GM12892 (cell line): ENCODE results near the gene VPS50.
A peak's percentile ranks its signal among the peaks of the same experiment; 100 is the strongest.

Source experiments
- DNase-seq: peaks from one replicate; pipeline ENCODE4 v3.0.0; 2011; ENCODE audit not compliant: insufficient read length
- FAIRE-seq: peaks from 2 replicates; lab custom pipeline; 2011; peaks lifted over from hg19 to GRCh38; lab: Jason Lieb, UNC
- POLR2A ChIP-seq: IDR thresholded peaks from 2 replicates; pipeline ENCODE4 v1.6.1; 2011; ENCODE audit warnings: low read depth, low read length, control low read depth
- POLR2AphosphoS5 ChIP-seq: IDR thresholded peaks from 2 replicates; pipeline ENCODE4 v1.6.1; 2011; ENCODE audit warnings: low read depth, low read length, control low read depth
- TAF1 ChIP-seq: IDR thresholded peaks from 2 replicates; pipeline ENCODE4 v1.6.1; 2011; ENCODE audit warnings: low read depth, mild to moderate bottlenecking, control low read depth, low read length, borderline replicate concordance

VPS50 gene

GRCh38 chr7:93245525-93246432 lies 13.6 kb downstream of the VPS50 start:
- FAIRE-seq (no peak), DNase-seq (no peak)
- TF ChIP-seq POLR2AphosphoS5 (no peak), POLR2A (no peak), TAF1 (no peak)

- FAIRE-seq, result no peak
- no peak for DNase-seq
- TF ChIP-seq POLR2A, result no peak
- no peak for TF ChIP-seq POLR2AphosphoS5
- TF ChIP-seq TAF1, result no peak
Observed at GRCh38 chr7:93249491-93250148, 17.5 kb downstream of the VPS50 start.

GRCh38 chr7:93258661-93259060 lies 26.5 kb downstream of the VPS50 start:
- FAIRE-seq, result no peak
- TF ChIP-seq POLR2A, result no peak
- no peak for TF ChIP-seq TAF1
- no peak for TF ChIP-seq POLR2AphosphoS5
- DNase-seq, result no peak

GRCh38 chr7:93262535-93262934 lies 30.4 kb downstream of the VPS50 start:
- FAIRE-seq (no peak), DNase-seq (no peak)
- TF ChIP-seq TAF1, result no peak
- no peak for TF ChIP-seq POLR2AphosphoS5
- no peak for TF ChIP-seq POLR2A

GRCh38 chr7:93265220-93265619 lies 33.1 kb downstream of the VPS50 start:
- no peak for FAIRE-seq
- no peak for TF ChIP-seq POLR2A
- no peak for TF ChIP-seq TAF1
- no peak for TF ChIP-seq POLR2AphosphoS5
- no peak for DNase-seq

- DNase-seq (no peak), FAIRE-seq (peak; percentile 51)
- TF ChIP-seq POLR2A (no peak), POLR2AphosphoS5 (no peak), TAF1 (no peak)
Observed at GRCh38 chr7:93279541-93279940, 47.4 kb downstream of the VPS50 start.

- TF ChIP-seq POLR2AphosphoS5 (no peak), POLR2A (no peak), TAF1 (no peak)
- FAIRE-seq, result no peak
- DNase-seq, result no peak
Observed at GRCh38 chr7:93284908-93285307, 52.7 kb downstream of the VPS50 start.

- TF ChIP-seq POLR2A (no peak), TAF1 (no peak), POLR2AphosphoS5 (no peak)
- FAIRE-seq, result no peak
- no peak for DNase-seq
Observed at GRCh38 chr7:93293229-93293628, 61.1 kb downstream of the VPS50 start.

GRCh38 chr7:93298206-93298605 lies 66.0 kb downstream of the VPS50 start:
- FAIRE-seq (no peak), DNase-seq (no peak)
- no peak for TF ChIP-seq POLR2AphosphoS5
- no peak for TF ChIP-seq POLR2A
- no peak for TF ChIP-seq TAF1

GRCh38 chr7:93298671-93299070 lies 66.5 kb downstream of the VPS50 start:
- TF ChIP-seq POLR2AphosphoS5, result no peak
- no peak for TF ChIP-seq TAF1
- TF ChIP-seq POLR2A, result no peak

GRCh38 chr7:93301736-93302135 lies 69.6 kb downstream of the VPS50 start:
- TF ChIP-seq POLR2AphosphoS5, result no peak
- no peak for TF ChIP-seq POLR2A
- no peak for TF ChIP-seq TAF1
- DNase-seq (no peak), FAIRE-seq (no peak)

More at GRCh38 chr7:93298671-93299070, 66.5 kb downstream of the VPS50 start:
- DNase-seq (no peak), FAIRE-seq (no peak)
